Epithelial cell of prostate (primary cell): ENCODE data around the gene ZNF532.

ENCODE experiments used
- DNase-seq: peaks from one replicate; pipeline ENCODE4 v3.0.0-alpha.2; 2011; ENCODE audit warnings: low read depth, low spot score
- H3K27ac ChIP-seq: fragments of 450-650 bp; 2 replicates; pipeline ENCODE4 v1.5.1; 2017; ENCODE audit warnings: mild to moderate bottlenecking

ZNF532 gene

DNA sequence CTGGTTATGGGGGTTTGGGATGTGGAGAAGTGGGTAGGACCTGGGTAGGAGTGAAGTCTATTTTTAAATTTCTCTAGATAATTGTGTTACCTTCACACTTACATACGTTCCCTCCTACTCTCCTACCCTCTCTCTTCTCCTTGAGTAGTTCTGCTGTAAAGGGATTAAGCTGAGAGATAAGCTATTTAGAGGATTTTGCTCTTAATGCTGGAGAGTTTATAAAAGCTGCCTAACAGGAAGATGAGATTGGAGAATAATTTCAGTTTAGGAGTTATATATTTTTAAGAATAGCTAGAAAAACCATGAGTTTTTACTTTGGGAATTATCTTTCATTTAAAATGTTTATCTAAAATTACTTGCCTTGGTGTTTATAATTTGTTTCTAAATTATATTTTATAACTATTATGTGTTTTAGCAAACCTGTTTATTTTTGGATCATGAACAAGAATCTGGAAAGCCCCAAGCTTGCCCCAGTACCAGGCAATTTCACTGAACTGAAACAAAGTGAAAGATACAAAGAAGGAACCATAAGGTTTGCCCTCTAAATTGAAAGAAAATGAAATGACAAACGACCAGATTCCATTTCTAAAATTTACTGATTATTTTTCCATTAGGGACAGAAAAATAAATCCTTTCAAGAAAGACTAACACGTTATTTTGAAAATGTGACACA is 101.5 kb downstream of the ZNF532 start:
- no peak overlapping the region for H3K27ac ChIP-seq
- no peak for DNase-seq

DNA sequence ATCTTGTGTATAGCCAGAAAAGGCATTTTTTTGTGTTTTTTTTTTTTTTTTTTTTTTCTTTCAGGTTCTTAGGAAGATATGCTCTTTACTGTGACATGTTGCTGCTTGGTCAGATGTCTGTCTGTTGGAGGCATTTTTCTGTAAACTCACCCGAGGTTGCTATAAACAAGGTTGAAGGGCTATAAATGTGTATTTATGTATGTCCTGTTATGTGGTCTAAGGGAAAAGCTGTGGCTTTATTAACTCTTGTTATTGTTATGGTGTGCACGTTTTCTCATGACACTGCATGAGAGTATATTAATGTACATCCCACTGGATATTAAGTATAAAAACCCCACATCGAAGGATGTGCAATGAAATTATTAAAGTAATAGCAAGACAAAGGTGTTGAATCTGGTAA is 102.0 kb downstream of the ZNF532 start:
- no peak overlapping the region for H3K27ac ChIP-seq
- no peak for DNase-seq

DNA sequence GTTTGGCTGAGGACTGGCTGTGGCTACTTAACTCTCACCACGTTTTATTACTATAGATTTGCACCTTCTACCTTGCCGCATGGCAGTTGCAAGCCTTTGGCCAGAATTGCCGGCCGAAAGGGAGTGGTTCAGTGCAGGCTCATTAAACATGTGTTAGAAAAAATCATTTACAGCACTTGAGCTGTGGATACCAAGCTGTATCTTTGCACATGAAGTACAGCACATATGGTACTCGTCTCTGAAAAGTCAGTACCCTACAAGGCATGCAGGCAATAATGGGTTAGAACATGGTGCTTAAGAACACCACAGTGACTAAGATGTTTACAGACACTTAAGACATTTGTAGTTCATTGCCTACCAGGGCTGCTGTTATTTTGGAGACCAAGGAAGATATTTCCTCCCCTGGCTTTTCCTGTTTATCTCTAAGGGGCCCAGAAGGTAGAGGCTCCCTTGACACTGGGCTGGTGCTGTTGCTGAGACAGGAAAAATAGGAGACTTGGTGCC is 103.1 kb downstream of the ZNF532 start:
- no peak overlapping the region for H3K27ac ChIP-seq
- DNase-seq: no peak

DNA sequence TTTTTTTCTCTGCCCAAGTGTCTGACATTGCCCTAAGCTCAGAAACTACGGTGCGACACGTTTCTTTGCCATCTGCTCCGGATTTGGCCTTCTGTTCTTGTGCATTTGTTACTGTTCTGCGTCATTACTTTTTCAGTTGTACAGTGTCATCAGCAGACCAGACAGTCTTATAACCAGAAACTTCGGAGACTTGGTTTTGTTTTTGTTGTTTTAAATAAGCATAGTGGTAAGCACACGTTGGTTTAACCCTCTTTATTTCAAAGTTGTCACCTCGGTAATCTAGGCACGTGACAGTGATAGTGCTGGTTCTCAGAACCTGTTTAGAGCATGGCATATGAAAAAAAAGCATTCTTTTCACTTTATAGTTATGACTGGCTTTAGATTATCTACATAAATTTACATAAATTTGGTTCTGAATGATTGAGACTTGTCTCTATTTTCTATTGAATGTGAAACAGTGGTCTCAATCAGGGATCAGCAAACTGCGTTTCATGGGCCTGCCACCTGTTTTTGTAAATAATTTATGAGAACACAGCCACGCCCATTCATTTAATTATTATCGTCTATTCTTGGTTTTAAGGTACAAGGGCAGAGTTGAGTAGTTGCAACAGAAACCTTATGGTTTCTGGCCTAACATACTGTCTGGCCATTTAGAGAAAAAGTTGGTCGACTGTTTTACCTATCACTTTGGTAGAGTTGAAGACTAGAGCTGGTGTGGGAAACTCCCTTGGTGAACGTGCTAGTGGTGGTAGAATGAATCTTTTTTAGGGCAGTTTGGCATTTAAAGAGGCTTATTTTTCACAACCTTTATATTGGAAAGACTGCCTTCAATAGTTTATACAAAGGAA is 106.5 kb downstream of the ZNF532 start:
- no peak for DNase-seq
- no peak overlapping the region for H3K27ac ChIP-seq

DNA sequence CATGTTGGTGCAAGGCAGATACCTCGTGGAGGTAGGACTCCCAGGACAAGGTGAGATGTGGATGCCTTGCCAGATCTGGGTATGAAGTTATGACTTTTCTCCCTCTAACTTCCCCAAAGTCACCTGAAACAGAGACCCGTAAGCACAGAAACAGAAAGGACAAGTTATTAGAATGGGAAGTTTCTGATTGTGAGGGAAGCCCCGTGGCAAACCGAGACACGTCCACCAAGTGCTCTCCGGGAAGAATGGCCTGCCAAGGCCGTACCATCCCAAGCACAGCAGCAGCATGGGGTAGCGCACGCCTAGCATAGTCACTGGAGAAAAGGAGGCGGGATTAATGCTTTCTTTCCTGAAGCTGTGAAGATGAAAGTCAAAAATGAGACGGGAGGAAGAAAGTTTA is 110.6 kb downstream of the ZNF532 start:
- no peak overlapping the region for H3K27ac ChIP-seq
- no peak for DNase-seq

DNA sequence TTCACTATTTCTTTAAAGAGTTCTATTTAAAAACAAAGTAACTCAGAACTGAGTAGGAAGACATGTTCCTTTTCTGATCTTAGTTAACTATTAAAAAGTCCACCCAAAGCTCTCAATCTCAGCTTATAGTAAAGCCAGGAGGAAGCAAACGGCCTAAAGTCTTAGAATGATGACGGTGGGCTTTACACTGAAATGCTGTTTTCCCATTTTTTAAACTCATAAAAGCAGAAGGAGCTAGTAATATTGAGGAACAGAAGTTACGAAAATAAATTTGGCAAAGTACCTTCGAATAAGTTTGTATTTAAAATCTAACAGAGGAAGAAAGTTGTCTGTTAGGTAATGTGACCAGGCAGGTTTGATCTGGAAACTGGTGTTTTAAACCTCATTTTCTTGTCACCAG is 111.1 kb downstream of the ZNF532 start:
- H3K27ac ChIP-seq: no peak overlapping the region
- no peak for DNase-seq

DNA sequence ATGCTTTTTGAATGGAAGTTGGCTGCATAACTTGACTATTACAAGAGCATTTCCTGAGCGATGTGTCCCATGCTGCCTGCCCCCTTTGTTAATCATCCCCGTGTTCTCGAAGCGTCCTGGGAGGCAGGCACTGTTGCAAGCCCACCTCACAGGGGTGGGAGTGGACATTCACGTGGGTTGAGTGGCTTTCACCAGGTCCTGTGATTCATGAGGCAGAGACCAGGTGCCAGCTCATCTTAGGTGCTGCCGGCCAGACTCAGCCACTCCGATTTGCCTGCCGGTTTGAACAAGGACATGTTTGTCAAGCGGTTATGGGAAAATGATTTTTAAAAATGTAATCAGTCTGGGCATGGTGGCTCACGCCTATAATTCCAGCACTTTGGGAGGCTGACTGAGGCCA is 112.5 kb downstream of the ZNF532 start:
- DNase-seq: no peak
- no peak overlapping the region for H3K27ac ChIP-seq

DNA sequence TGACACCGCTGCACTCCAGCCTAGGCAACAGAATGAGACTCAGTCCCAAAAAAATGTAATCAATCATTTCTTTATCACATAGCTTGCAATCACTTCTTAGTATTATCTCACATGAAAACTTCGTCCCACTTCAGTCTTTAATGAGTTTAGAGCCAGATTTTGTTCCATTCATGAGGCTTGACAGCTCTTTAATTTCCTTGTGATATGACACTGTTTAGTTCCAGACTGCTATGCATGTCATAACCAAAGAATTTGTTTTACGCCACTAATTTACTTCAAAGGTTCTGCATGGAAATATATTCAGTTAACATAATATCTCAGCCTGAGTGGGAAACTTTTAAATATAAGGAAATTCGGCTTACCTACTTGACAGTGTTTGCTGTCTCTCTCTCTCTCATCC is 113.1 kb downstream of the ZNF532 start:
- no peak for DNase-seq
- no peak overlapping the region for H3K27ac ChIP-seq

DNA sequence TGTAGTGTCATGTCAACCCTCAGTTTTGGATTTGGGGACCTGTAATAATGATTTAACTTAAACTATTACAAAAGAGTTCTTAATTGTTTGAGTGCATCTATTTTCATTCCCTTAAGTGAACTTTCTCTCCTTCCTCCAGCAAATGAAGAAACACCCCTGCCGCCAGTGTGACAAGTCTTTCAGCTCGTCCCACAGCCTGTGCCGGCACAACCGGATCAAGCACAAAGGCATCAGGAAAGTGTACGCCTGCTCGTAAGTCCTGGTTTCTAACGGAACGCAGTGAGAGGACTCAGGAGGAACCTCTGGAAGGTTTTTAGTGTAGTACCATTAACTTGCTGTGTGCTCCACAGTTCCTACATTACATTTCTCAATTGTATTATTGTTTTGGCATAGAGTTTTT is 114.2 kb downstream of the ZNF532 start:
- no peak overlapping the region for H3K27ac ChIP-seq
- no peak for DNase-seq

DNA sequence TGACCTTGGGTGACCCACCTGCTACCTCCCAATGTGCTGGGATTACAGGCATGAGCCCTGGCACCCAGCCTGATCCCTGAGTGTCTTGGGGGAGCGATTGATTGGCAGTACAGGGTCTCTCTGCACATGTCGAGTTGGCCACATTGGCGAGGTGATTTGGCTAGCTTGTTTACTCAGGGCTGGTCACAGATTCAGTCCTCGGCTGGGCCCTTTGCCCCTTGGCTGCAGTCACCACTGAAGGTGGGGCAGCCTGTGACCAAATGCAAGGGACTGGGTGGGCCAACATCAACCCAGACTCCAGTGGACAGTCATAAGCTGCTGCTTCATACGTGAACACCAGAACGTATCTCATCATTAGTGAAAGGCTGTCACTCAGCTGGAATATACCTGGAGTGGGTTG is 114.9 kb downstream of the ZNF532 start:
- no peak overlapping the region for H3K27ac ChIP-seq

DNA sequence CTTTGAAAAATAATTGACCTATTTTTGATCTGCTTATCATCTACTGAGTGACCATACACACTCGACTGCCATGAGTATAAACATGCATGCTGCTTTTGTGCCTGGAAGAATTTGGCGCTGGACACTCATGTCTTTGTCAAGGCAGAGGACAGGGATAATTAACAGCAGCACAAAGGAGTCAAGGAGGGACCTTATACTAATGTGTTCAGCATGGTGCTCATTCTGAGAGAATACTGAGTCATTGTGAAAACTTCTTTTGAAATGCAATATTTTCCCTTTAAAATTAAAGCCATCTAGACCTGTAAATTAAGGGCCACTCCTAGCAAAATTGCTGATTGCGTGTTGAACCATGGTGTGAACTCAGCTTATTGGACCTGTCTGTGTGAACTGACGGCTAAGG is 116.3 kb downstream of the ZNF532 start:
- H3K27ac ChIP-seq: no peak overlapping the region
- DNase-seq: no peak

More for the DNA sequence above, 114.9 kb downstream of the ZNF532 start:
- DNase-seq: no peak

DNA sequence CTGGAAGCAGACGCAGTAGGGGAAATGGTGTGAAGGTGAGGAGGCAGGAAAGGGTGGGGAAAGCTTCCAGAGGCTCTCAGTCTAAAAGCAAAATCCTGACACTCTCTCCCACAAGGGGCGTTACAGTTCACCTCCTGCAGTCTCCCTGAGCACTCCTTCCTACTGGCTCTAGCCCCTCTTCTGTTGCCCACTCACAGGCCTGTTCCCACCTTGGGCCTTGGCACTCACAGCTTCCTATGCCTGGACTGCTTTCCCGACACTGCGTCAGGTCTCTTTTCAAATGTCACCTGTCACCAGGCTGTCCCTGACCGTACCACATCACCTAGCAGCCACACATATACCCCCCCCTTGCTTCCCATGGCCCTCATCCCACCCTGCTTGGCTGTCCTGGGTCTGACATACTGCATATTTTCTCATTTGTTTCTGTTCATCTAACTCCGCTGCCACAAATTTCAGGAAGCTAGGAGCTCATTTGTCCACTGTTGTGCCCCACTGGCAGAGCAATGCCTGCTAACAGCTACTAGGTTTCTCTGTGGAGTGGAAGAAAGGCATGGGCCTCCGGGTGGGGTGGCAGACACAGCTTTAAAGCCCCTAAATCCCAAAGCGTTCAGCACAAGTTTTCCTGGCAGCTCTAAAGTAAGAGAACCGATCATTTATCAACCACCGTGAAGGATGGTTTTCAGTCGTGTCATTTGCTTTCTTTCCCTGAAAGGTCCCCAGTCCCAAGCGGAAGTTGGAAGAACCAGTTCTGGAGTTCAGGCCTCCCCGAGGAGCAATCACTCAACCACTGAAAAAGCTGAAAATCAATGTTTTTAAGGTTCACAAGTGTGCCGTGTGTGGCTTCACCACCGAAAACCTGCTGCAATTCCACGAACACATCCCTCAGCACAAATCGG is 118.8 kb downstream of the ZNF532 start:
- DNase-seq: no peak
- H3K27ac ChIP-seq: no peak overlapping the region

DNA sequence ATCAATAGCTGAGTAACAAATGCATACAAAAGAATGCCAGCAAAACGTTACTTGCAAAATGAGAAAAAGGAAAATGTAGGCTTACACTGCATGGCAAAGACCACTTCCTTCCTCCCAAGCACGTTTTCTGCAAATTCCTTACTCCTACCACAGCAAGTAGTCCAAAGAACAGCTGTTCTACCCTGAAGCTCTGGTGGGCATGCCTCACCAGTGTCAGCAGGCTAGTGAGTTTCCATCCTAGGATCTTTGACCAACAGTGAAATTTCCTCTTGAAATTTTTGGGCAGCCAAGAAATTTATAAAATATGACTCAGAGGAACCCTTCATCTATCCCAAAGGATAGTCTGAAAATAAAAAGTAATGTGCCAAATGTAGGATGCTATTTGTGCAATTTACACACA is 123.9 kb downstream of the ZNF532 start:
- DNase-seq: no peak

DNA sequence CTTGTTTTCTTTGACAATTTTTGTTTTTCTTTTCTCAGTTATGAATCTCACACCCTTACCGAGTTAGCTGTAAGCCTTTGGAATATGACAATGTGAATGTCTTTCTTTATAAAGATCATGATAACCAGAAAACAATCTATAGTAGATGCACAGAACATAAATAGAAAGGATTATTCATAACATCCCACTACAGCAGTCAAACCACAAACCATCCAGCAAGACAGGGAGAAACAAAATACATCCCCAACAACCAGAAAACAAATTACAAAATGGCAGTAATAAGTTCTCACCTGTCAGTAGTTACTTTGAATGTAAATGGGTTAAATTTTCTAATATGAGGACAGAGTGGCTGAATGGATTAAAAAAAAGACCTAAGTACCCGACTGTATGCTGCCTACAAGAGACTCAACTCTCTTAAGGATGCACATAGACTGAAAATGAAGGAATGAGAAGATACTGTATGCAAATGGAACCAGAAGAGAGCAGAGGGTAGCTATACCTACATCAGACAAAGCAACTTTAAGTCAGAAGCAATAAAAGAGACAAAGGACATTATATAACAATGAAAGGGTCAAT is 124.6 kb downstream of the ZNF532 start:
- H3K27ac ChIP-seq: no peak overlapping the region
- no peak for DNase-seq

More for the DNA sequence above, 123.9 kb downstream of the ZNF532 start:
- no peak overlapping the region for H3K27ac ChIP-seq

DNA sequence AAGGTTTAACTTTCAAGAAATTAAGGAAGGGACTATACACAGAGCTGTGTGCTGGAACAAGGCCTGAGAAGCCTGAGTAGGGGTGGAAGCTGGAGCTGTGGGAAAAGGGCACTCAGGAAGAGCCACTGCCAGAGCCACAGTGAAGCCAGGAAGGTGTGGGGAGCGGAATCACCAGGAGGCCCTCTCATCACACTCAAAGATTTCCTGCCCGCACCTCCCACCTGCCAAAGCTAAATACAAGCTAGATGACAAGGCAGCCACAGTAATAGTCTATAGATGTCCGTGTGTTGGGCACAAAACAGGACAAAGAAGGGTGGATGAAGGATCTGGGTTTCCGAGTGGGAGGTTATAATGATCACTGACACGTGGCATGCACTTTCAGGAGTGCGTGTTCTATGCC is 126.0 kb downstream of the ZNF532 start:
- DNase-seq: no peak
- peak overlapping the region; percentile 18 for H3K27ac ChIP-seq

DNA sequence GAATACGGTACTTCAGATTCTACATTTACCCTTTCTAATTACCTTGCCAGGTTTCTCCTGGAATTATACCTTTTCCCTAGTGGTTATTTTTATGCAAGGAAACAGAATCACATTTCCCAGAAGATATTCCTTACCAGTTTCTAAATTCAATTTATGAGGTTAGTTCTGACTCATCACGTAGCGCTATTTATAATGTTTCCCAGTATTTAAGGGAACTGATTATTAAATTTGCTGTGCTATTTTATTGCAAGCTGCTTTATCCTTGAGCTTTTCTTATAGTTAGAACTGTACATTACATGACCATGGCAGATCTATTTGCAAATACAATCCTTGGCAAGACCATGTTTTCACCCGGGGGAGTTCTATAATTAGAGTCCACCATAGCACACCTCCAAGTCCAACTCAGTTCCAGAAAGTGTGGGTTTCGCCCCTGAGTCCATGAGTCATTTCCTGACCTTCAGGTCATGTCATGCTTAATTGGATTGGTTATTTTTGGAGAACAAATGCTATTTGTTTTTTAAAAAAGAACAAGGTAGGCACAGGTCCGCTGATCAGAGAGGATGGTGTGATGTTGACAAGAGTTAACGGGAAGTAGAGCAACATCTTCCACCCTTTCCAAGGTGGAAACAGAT is 126.6 kb downstream of the ZNF532 start:
- H3K27ac ChIP-seq: peak overlapping the region; percentile 18

DNA sequence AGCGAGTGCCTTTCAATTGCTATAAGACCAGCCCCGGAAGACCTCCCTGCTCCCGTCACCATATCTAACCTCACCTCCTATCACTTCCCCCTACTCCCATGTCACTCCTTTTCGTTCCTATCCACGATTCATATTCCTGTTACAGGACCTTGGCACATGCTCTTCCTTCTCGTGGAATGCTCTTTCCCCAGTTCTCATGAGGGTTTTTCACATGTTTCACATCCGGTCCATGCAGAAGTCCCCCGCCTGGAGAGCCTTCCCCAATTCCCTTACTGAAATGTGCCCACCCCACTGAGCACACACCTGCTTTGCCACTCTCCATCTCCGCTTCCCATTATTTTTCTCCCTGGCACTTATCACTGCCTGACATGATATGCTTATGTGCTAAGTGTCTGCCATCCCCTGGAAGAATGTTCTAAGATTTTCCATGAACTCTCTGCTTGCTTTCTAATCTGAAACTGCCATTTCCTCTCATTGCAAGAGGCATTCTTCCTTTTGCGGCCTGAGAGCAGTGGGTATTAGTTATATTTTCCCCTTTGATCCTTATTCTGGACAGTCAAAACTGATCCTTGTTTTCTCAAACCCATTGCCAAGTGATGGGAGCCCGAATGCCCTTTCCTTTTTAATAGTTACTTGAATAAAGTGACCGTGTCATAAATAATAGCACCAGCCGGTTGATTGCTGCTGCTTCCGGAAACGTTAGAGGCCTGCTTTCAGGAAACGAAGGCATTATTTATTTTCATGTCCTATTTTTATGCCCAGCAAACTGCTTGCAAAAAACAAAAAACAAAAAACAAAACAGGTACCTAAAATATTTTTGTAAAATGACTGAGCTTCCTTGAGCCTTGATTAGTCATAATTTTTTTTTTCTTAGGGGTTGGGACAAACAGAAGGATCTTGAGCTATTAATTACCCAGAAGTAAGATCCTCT is 127.9 kb downstream of the ZNF532 start:
- no peak for DNase-seq
- H3K27ac ChIP-seq: peak overlapping the region; percentile 67

More for the DNA sequence above, 126.6 kb downstream of the ZNF532 start:
- DNase-seq: no peak

DNA sequence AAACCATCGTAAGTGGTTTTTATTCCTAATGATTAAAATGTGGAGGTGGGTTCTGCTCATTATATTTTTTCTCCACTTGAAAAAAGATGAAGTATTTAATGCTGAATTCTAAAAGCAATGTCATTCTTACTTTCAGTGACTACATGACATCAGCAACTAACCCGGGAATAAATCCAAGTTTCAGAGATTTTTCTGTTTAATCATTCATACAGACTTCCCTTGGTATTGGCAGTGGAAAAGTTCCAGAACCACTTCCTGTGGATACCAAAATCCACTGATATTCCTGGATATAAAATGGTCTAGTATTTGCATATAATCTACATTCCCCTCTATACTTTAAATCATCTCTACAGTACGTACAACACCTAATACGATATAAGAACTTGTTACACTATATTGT is 128.6 kb downstream of the ZNF532 start:
- H3K27ac ChIP-seq: peak overlapping the region; percentile 67
- no peak for DNase-seq

DNA sequence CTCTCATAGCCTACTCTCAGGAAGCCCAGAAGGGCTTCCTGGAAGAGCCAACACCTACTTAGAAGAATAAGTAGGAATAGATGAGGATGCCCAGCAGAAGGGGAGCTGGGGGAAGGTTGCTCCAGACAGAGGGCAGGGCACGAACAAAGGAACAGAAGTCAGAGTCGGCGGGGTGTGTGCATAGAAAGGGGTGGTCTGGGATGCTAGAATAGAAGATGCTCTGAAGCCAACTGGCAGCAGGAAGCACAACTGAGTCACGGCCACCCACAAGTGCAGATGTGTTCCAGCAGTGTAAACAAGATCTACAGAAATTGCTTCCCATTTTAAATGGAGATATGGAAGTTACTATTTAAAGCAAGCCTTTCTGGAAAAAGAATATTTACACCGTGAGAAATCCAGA is 131.0 kb downstream of the ZNF532 start:
- H3K27ac ChIP-seq: no peak overlapping the region
- DNase-seq: no peak
